ENCODE results near the gene GIMAP2. TPM values are rescaled to one million over a fixed set of nuclear protein-coding genes. Genes with fewer than 3 reads are reported as not detected.

The GIMAP2 gene
- total RNA-seq, 1 donor from 2014 or later: not detected

GRCh38 chr7:150723467-150723866 lies 38.0 kb downstream of the GIMAP2 start:
- H3K4me3 ChIP-seq (ENCODE audit: low read depth, low read length): no peak overlapping the region
- TF ChIP-seq CTCF (conservative IDR thresholded peaks at IDR 0.05; ENCODE audit: low read depth, low read length): no peak
- DNase-seq (ENCODE audit: low read depth): no peak

- H3K4me3 ChIP-seq (ENCODE audit: low read depth, low read length): no peak overlapping the region
- TF ChIP-seq CTCF (conservative IDR thresholded peaks at IDR 0.05; ENCODE audit: low read depth, low read length): no peak
- DNase-seq (ENCODE audit: low read depth): no peak
Measured at GRCh38 chr7:150727381-150727780, 41.9 kb downstream of the GIMAP2 start.

DNA sequence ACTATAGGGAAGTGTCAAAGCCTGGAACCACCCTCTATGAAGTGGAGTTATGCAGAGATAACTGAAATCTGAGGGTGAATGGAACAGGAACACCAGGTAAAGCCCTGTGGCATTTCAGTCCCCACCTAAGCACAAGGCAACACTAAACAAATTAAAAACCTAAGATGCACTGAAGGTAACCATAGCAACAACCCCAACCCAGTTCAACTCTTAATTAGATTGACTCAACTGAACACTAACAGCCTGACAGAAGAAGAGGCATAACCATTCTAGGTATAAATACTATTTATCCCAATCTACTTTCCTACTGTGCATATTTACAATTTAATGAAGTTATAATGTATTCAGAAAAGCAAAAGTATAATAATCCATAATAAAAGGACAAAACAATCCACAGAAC lies 42.5 kb downstream of the GIMAP2 start:
- no peak overlapping the region for H3K4me3 ChIP-seq (ENCODE audit: low read depth, low read length)
- TF ChIP-seq CTCF (conservative IDR thresholded peaks at IDR 0.05; ENCODE audit: low read depth, low read length): no peak
- DNase-seq (ENCODE audit: low read depth): no peak

DNA sequence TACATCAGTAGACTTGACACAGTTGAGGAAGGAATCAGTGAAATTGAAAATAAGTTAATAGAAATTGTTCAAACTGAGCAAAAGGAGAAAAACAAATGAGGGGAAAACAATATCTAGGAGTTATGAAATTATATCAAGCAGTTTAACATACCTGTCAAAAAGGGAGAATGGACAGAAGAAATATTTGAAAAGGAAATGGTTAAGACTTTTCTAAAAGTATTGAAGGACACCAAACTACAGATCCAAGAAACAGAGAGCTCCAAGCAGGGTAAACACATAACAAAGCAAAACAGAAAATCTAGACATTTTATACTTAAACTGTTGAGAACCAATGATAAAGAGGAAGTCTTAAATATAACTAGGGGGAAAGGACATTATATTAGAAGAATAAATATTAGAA lies 43.1 kb downstream of the GIMAP2 start:
- no peak for TF ChIP-seq CTCF (conservative IDR thresholded peaks at IDR 0.05; ENCODE audit: low read depth, low read length)
- no peak overlapping the region for H3K4me3 ChIP-seq (ENCODE audit: low read depth, low read length)
- DNase-seq (ENCODE audit: low read depth): no peak

DNA sequence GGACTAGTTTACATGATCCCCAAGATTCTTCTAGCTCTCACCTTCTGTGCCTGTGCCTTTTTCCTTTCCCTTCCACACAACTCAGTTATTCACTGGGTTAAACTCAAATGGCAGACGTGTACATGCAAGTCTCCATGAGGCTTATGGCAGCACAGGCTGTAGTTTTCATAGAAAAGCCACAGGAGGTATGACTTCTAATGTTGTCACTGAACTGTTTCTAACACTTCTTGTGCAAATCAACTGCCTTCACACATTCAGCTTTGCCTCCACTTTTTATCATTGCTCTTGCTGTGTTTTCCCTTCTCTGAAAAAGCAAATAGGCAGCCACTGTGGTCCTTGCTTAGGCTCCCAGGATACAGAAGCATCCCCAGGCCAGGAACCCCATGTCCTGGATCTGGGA lies 46.4 kb downstream of the GIMAP2 start:
- no peak for TF ChIP-seq CTCF (conservative IDR thresholded peaks at IDR 0.05; ENCODE audit: low read depth, low read length)
- DNase-seq (ENCODE audit: low read depth): no peak
- no peak overlapping the region for H3K4me3 ChIP-seq (ENCODE audit: low read depth, low read length)

DNA sequence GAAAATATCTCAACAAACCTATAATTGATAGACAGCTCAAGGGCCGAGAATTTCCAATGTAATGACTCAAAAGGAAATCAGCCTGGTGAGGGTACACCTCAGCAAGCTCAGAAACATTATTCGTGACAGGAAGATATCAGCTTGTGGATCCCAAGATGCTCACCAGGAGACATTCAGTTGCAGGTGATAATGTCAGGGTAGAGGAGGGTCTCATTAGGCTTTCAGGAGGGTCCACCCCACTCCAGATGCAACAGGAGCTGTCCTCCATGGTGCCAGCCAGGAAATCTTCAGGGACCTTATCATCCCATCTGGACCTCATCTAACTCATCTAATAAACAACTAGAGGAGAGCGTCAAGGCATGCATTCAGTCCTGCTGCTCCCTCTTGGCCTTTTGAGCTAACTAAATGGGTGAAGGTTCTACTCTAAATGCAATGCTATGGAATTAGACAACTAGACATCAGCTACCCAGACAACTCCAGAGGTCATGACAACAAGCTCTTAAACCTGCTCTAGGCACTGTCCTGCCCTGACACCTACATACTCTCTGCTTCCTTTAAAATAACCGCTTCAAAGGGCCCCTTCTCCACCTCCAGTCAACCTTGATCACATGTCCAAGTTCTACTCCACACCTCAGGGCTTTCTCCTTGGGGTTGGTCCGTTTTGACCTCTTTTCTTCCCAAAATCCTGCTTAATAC lies 47.4 kb downstream of the GIMAP2 start:
- no peak for TF ChIP-seq CTCF (conservative IDR thresholded peaks at IDR 0.05; ENCODE audit: low read depth, low read length)
- DNase-seq (ENCODE audit: low read depth): no peak
- no peak overlapping the region for H3K4me3 ChIP-seq (ENCODE audit: low read depth, low read length)

GRCh38 chr7:150733482-150734095 lies 48.1 kb downstream of the GIMAP2 start:
- no peak for TF ChIP-seq CTCF (conservative IDR thresholded peaks at IDR 0.05; ENCODE audit: low read depth, low read length)
- no peak overlapping the region for H3K4me3 ChIP-seq (ENCODE audit: low read depth, low read length)

More at GRCh38 chr7:150733482-150734095, 48.1 kb downstream of the GIMAP2 start:
- DNase-seq (ENCODE audit: low read depth): no peak

All from epithelial cell of proximal tubule (primary cell).